ENCODE measurements around the gene NEO1. TPM values are rescaled to one million over a fixed set of nuclear protein-coding genes. Genes with fewer than 3 reads are reported as not detected.

NEO1 gene
- total RNA-seq, 2 donors from 2014 or later, result 51.4 to 72.3 TPM

DNA sequence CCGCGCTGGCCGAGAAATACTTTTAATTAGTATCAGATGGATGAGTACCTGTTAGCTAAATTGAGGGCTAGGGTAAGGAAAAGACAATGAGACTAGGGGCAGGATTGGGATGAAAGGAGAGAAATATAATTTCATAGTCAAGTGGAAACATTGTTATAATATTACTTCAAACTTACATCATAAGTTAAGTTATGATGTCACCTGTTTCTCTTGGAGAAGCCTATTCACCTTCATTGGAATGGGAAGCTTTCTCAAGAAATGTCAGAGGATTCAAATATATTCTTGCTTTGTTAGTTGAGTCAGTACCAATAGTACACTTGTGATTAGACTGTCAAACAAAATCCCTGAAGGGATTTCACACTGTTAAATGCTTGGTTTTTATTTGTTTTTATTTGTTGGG, 116.2 kb downstream of the NEO1 start:
- DNase-seq (ENCODE audit: low spot score) (no peak), ATAC-seq (ENCODE audit: insufficient number of reproducible peaks, low FRiP score, low read depth) (no peak)
- H3K27ac ChIP-seq, result no peak overlapping the region
- TF ChIP-seq, protein P1, sequence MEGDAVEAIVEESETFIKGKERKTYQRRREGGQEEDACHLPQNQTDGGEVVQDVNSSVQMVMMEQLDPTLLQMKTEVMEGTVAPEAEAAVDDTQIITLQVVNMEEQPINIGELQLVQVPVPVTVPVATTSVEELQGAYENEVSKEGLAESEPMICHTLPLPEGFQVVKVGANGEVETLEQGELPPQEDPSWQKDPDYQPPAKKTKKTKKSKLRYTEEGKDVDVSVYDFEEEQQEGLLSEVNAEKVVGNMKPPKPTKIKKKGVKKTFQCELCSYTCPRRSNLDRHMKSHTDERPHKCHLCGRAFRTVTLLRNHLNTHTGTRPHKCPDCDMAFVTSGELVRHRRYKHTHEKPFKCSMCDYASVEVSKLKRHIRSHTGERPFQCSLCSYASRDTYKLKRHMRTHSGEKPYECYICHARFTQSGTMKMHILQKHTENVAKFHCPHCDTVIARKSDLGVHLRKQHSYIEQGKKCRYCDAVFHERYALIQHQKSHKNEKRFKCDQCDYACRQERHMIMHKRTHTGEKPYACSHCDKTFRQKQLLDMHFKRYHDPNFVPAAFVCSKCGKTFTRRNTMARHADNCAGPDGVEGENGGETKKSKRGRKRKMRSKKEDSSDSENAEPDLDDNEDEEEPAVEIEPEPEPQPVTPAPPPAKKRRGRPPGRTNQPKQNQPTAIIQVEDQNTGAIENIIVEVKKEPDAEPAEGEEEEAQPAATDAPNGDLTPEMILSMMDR (IDR thresholded peaks at IDR 0.05), result no peak
- no peaks in the 10 kb centered on the region for H3K36me3 ChIP-seq
- H3K27me3 ChIP-seq (replicated peaks; ENCODE audit: insufficient read depth), result no peaks in the 10 kb centered on the region
- H3K9me3 ChIP-seq, result no peaks in the 10 kb centered on the region
- no peak overlapping the region for H3K4me3 ChIP-seq
- H3K4me1 ChIP-seq (ENCODE audit: control insufficient read depth in 1 of 2, low read depth in 2 of 2), result peaks cover 0 to 5% of the 10 kb centered on the region in 2 donors

DNA sequence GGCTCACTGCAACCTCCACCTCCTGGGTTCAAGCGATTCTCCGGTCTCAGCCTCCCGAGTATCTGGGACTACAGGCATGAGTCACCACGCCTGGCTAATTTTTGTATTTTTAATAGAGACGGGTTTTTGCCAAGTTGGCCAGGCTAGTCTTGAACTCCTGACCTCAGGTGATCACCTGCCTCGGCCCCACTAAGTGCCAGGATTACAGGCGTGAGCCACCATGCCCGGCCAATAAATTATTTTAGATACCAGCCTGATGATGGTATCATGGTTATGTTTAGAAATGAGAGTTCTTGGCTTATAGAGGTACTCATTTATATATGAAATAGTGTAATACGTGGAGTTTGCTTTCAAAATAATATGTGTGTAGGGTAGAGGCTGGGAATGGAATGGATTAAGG, 119.4 kb downstream of the NEO1 start:
- Histone ChIP-seq H3K4me1 (ENCODE audit: control insufficient read depth in 1 of 2, low read depth in 2 of 2) (peaks cover 0 to 11% of the 10 kb centered on the region in 2 donors), H3K27ac (no peak overlapping the region), H3K4me3 (no peak overlapping the region), H3K9me3 (no peaks in the 10 kb centered on the region), H3K27me3 (replicated peaks; ENCODE audit: insufficient read depth) (no peaks in the 10 kb centered on the region), H3K36me3 (no peaks in the 10 kb centered on the region)
- DNase-seq (ENCODE audit: low spot score), result no peak
- TF ChIP-seq, protein P1 (IDR thresholded peaks at IDR 0.05), result no peak
- no peak for ATAC-seq (ENCODE audit: insufficient number of reproducible peaks, low FRiP score, low read depth)

DNA sequence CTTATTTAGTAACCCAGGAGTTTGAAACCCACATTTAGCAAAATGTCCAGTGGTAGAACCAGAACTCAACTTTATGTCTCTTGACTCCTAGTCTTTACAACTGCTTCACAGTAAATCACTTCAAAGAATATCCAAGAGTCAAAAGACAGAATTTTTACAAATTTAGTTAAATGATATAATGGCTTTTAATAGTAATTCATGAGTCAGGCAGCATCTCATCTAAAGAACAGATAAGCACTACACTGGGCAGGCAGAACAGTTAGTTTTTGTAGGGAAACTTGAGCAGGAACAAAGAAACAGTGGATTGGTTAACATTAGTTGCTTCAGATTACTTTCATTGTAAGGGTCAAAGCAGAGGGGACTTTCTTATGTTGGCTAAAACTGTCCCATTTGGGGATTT, 120.2 kb downstream of the NEO1 start:
- Histone ChIP-seq H3K27me3 (replicated peaks; ENCODE audit: insufficient read depth) (no peaks in the 10 kb centered on the region), H3K36me3 (no peaks in the 10 kb centered on the region), H3K4me1 (ENCODE audit: control insufficient read depth in 1 of 2, low read depth in 2 of 2) (peaks cover 0 to 11% of the 10 kb centered on the region in 2 donors), H3K27ac (peak overlapping the region in 1 of 2 donors; percentile 5), H3K9me3 (no peaks in the 10 kb centered on the region), H3K4me3 (no peak overlapping the region)
- no peak for DNase-seq (ENCODE audit: low spot score)
- TF ChIP-seq, protein P1 (IDR thresholded peaks at IDR 0.05), result no peak
- no peak for ATAC-seq (ENCODE audit: insufficient number of reproducible peaks, low FRiP score, low read depth)

DNA sequence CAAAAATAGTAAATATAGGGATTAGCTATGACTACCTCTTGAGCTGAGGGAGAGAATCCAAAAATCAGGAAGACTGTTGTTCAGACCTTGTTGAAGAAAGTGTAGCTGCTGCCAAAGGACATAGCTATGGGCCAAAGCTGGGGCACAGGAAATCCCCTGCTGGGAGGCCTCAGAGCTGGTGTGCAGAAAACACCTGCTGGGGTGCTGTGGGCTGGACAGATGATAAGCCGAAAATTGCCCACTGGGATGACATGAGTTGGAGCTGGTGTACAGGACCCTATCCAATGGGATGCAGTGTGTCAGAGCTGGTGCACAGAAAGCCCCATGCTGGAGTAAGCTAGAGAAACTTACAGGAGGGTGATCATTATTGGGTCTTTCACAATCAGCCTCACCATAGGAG, 121.9 kb downstream of the NEO1 start:
- ATAC-seq (ENCODE audit: insufficient number of reproducible peaks, low FRiP score, low read depth), result no peak
- TF ChIP-seq, protein P1 (IDR thresholded peaks at IDR 0.05), result no peak
- Histone ChIP-seq H3K27me3 (replicated peaks; ENCODE audit: insufficient read depth) (no peaks in the 10 kb centered on the region), H3K4me1 (ENCODE audit: control insufficient read depth in 1 of 2, low read depth in 2 of 2) (peaks cover 0 to 11% of the 10 kb centered on the region in 2 donors), H3K36me3 (no peaks in the 10 kb centered on the region), H3K9me3 (no peaks in the 10 kb centered on the region), H3K4me3 (no peak overlapping the region), H3K27ac (no peak overlapping the region)
- no peak for DNase-seq (ENCODE audit: low spot score)

DNA sequence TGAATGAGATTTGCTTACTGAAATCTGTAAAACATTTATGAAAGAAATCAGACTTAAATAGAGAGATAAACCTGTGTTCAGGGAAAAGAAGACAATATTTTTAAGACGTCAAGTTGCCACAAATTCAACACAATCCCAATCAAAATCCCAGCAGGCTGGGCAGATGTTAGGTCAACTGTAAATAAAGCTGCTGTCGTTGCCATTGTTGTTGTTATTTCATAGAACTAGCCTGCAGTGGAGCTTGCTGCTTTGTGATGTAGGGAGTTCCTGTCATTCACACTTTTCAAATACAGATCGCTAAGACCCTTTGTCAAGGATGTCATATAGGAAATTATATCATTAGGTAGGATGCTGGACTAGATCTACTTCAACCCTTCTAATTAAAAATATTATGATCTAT, 123.1 kb downstream of the NEO1 start:
- peaks cover 3 to 11% of the 10 kb centered on the region in 2 donors for H3K4me1 ChIP-seq (ENCODE audit: control insufficient read depth in 1 of 2, low read depth in 2 of 2)
- no peak for DNase-seq (ENCODE audit: low spot score)

More for the DNA sequence above, 123.1 kb downstream of the NEO1 start:
- Histone ChIP-seq H3K27me3 (replicated peaks; ENCODE audit: insufficient read depth) (no peaks in the 10 kb centered on the region), H3K9me3 (no peaks in the 10 kb centered on the region), H3K27ac (no peak overlapping the region), H3K4me3 (no peak overlapping the region), H3K36me3 (no peaks in the 10 kb centered on the region)
- no peak for ATAC-seq (ENCODE audit: insufficient number of reproducible peaks, low FRiP score, low read depth)
- TF ChIP-seq, protein P1 (IDR thresholded peaks at IDR 0.05), result no peak

All from thoracic aorta (tissue), 2 donors.